Glutamatergic neuron (in vitro differentiated cells): ENCODE data around the gene TVP23B. TPM values are rescaled to one million over a fixed set of nuclear protein-coding genes. Genes with fewer than 3 reads are reported as not detected.

Source experiments
- DNase-seq: peaks from one replicate; pipeline ENCODE4 v3.0.0; 2022
- H3K27ac Mint-ChIP-seq: one replicate; pipeline ENCODE4 v1.8.0; 2020; ENCODE audit warnings: mild to moderate bottlenecking, mixed read lengths, inconsistent platforms; ENCODE audit not compliant: unreplicated experiment
- H3K27me3 Mint-ChIP-seq: one replicate; pipeline ENCODE4 v1.8.0; 2020; ENCODE audit warnings: mild to moderate bottlenecking, moderate library complexity, mixed read lengths, inconsistent platforms; ENCODE audit not compliant: unreplicated experiment
- H3K36me3 Mint-ChIP-seq: one replicate; pipeline ENCODE4 v1.8.0; 2020; ENCODE audit warnings: mild to moderate bottlenecking, mixed read lengths, inconsistent platforms; ENCODE audit not compliant: unreplicated experiment
- H3K4me1 Mint-ChIP-seq: one replicate; pipeline ENCODE4 v1.8.0; 2020; ENCODE audit warnings: mild to moderate bottlenecking, low read depth, mixed read lengths, inconsistent platforms; ENCODE audit not compliant: unreplicated experiment
- H3K4me3 Mint-ChIP-seq: one replicate; pipeline ENCODE4 v1.8.0; 2020; ENCODE audit warnings: mild to moderate bottlenecking, mixed read lengths, inconsistent platforms; ENCODE audit not compliant: unreplicated experiment
- H3K9me3 Mint-ChIP-seq: one replicate; pipeline ENCODE4 v1.8.0; 2020; ENCODE audit warnings: mild to moderate bottlenecking, moderate library complexity, mixed read lengths, inconsistent platforms; ENCODE audit not compliant: unreplicated experiment
- CTCF ChIP-seq: fragments of 200-600 bp; sonication (generic); IDR thresholded peaks from one replicate; pipeline ENCODE4 v1.5.0; 2021; ENCODE audit not compliant: partially characterized antibody, unreplicated experiment
- total RNA-seq: library from RNA; stranded (reverse); fragmentation: NEBNext Ultra II Directional; extraction: Animal tissue kit (Norgen Biotek cat#: 25700); gene quantifications from one replicate; pipeline ENCODE4 v1.2.1, GENCODE V29; 2021; ENCODE audit not compliant: unreplicated experiment

TVP23B gene
- total RNA-seq, 1 donor from 2014 or later: 35.9 TPM

DNA sequence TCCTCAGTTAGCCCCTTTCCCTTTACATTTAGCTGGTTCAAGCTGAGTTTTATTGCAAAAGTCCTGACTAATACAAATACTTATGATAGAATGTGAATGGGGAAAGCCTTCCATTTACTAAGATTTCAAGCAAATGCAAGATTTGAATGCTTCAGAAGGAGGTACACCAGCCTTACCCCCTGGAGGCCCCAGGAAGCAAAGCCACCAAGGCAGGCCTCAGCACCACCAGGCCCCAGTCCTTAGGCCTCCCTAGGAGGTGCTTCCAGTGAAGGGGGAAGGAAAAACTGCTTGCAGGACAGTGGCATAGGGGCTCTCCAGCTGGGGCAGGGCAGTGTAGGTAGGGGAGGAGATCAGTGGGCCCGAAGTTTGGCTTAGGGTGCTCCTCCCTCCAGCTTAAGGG is 69.7 kb downstream of the TVP23B start:
- H3K36me3 Mint-ChIP-seq: no peaks in the 10 kb centered on the region
- H3K27ac Mint-ChIP-seq: no peak overlapping the region
- peaks cover 2% of the 10 kb centered on the region for H3K9me3 Mint-ChIP-seq
- peaks cover 2% of the 10 kb centered on the region for H3K27me3 Mint-ChIP-seq
- TF ChIP-seq CTCF: no peak
- peaks cover 6% of the 10 kb centered on the region for H3K4me1 Mint-ChIP-seq
- DNase-seq: no peak
- H3K4me3 Mint-ChIP-seq: no peak overlapping the region

GRCh38 chr17:18851201-18851600 is 70.2 kb downstream of the TVP23B start:
- no peak for TF ChIP-seq CTCF
- DNase-seq: no peak
- Mint-ChIP-seq H3K4me3 (no peak overlapping the region), H3K9me3 (peaks cover 6% of the 10 kb centered on the region), H3K4me1 (peaks cover 6% of the 10 kb centered on the region), H3K27ac (no peak overlapping the region), H3K36me3 (no peaks in the 10 kb centered on the region), H3K27me3 (peaks cover 2% of the 10 kb centered on the region)

DNA sequence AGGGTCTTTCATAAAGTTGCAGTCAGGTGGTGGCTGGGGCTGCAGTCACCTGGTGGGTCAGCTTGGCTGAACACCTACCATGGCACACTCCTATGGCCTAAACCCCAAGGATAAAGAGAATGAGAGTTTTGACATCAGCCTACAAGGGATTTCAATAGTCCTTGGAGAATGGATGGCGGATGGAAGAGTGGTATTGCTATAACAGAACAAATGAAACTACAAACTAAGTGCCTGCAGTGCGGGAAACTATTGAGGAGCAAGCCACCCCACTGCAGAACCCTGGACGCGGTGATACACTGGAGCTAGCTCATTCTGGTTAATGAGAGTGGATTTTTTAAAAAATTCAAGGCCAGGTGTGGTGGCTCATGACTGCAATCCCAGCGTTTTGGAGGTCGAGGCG is 74.0 kb downstream of the TVP23B start:
- H3K4me1 Mint-ChIP-seq: peaks cover 7% of the 10 kb centered on the region
- peak overlapping the region; percentile 11 for H3K27ac Mint-ChIP-seq
- DNase-seq: no peak
- H3K27me3 Mint-ChIP-seq: peaks cover 2% of the 10 kb centered on the region
- H3K9me3 Mint-ChIP-seq: peaks cover 5% of the 10 kb centered on the region
- H3K4me3 Mint-ChIP-seq: peak overlapping the region; percentile 95
- no peaks in the 10 kb centered on the region for H3K36me3 Mint-ChIP-seq
- TF ChIP-seq CTCF: no peak

GRCh38 chr17:18855831-18856569 is 75.0 kb downstream of the TVP23B start:
- peak overlapping the region; percentile 95 for H3K4me3 Mint-ChIP-seq
- peaks cover 2% of the 10 kb centered on the region for H3K27me3 Mint-ChIP-seq
- H3K36me3 Mint-ChIP-seq: no peaks in the 10 kb centered on the region
- H3K4me1 Mint-ChIP-seq: peaks cover 10% of the 10 kb centered on the region
- no peak for TF ChIP-seq CTCF
- peak overlapping the region; percentile 95 for H3K27ac Mint-ChIP-seq
- DNase-seq: peak; percentile 87
- H3K9me3 Mint-ChIP-seq: peaks cover 5% of the 10 kb centered on the region

Other genes with a start within 250 kb of the TVP23B start
- 0.44 TPM for gene TBC1D28, start 136.8 kb upstream of the TVP23B start, total RNA-seq
- gene FOXO3B, start 98.9 kb upstream of the TVP23B start, total RNA-seq: 31.4 TPM
- not detected for gene FBXW10, start 37.1 kb upstream of the TVP23B start, total RNA-seq
- gene PRPSAP2, start 76.9 kb downstream of the TVP23B start, total RNA-seq: 76.0 TPM
- not detected for gene SLC5A10, start 171.0 kb downstream of the TVP23B start, total RNA-seq
- gene FAM83G, start 223.6 kb downstream of the TVP23B start, total RNA-seq: 2.0 TPM